Muscle of leg (tissue), 11 donors: Measurements from ENCODE around the gene PJVK. TPM values are rescaled to one million over a fixed set of nuclear protein-coding genes. Genes with fewer than 3 reads are reported as not detected.
A peak's percentile ranks its signal among the peaks of the same experiment; 100 is the strongest.
"Not testable (repeated sequence)": the region's sequence is repeated elsewhere in the genome, so short reads cannot be mapped to it uniquely, and the experiment has no call there.

Source experiments
- DNase-seq: peaks from one replicate; pipeline ENCODE4 v3.0.0; 2013
- H3K27ac ChIP-seq: one replicate; pipeline ENCODE4 v1.5.1; 2013; ENCODE audit warnings: mild to moderate bottlenecking, low read length, control low read depth
- H3K27me3 ChIP-seq: one replicate; pipeline ENCODE4 v1.6.1; 2013; ENCODE audit warnings: low read length; ENCODE audit not compliant: control insufficient read depth, insufficient read depth
- H3K36me3 ChIP-seq: one replicate; pipeline ENCODE4 v1.6.1; 2013; ENCODE audit warnings: low read length; ENCODE audit not compliant: control insufficient read depth, insufficient read depth
- H3K4me1 ChIP-seq: one replicate; pipeline ENCODE4 v1.6.1; 2013; ENCODE audit warnings: low read length; ENCODE audit not compliant: control insufficient read depth, insufficient read depth
- H3K4me3 ChIP-seq: one replicate; pipeline ENCODE4 v1.5.1; 2013; ENCODE audit warnings: low read length, control low read depth
- H3K9me3 ChIP-seq: replicated peaks from 2 replicates; pipeline ENCODE4 v1.6.1; 2013; ENCODE audit warnings: low read depth, low read length; ENCODE audit not compliant: control insufficient read depth
- WGBS: methylation state at CpG from one replicate; pipeline ENCODE4 v1.1.5; 2013; ENCODE audit warnings: missing lambda C conversion rate; ENCODE audit not compliant: insufficient coverage; 5-methylcytosine and 5-hydroxymethylcytosine counted together
- polyA plus RNA-seq, 8 donors: library from polyadenylated mRNA; unstranded; fragments of 120-200 nt; gene quantifications; one replicate each; pipeline versions ENCODE4 v1.2.1 to v1.2.3, GENCODE V29; 2013; ENCODE audit warnings: inconsistent platforms in 1 of 8, low replicate concordance in 1 of 8; ENCODE audit not compliant: insufficient read length in 8 of 8, insufficient read depth in 1 of 8
- total RNA-seq: library from RNA; stranded (reverse); fragments of 120-200 nt; gene quantifications from one replicate; pipeline ENCODE4 v1.2.4, GENCODE V29; 2013

Gene PJVK
- total and polyA plus RNA-seq, 9 donors, result 2.2 to 7.4 (median 4.5) TPM

DNA sequence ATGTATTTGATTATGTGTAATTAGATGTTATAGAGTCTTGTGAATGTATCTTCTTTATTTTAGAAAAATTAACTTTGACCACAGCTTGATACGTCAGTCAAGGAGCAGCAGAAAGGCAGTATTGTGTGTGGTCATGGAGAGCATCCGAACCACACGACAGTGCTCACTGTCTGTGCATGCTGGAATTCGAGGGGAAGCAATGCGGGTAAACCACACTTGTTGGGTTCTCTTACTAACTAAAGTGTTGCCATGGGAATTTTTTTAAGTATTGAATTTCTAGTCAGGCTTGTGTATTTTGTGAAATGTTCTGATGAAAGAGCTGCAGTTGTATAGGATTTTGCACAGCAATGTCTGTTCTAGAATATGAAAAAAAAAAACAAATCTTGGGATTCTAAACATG is 4.8 kb downstream of the PJVK start:
- WGBS, result 66% methylated on average over 5 of the region's 5 CpGs
- Histone ChIP-seq H3K27ac (no peak overlapping the region), H3K27me3 (no peaks in the 10 kb centered on the region), H3K36me3 (no peaks in the 10 kb centered on the region), H3K4me1 (peaks cover 5% of the 10 kb centered on the region), H3K9me3 (no peaks in the 10 kb centered on the region), H3K4me3 (no peak overlapping the region)
- DNase-seq, result no peak

DNA sequence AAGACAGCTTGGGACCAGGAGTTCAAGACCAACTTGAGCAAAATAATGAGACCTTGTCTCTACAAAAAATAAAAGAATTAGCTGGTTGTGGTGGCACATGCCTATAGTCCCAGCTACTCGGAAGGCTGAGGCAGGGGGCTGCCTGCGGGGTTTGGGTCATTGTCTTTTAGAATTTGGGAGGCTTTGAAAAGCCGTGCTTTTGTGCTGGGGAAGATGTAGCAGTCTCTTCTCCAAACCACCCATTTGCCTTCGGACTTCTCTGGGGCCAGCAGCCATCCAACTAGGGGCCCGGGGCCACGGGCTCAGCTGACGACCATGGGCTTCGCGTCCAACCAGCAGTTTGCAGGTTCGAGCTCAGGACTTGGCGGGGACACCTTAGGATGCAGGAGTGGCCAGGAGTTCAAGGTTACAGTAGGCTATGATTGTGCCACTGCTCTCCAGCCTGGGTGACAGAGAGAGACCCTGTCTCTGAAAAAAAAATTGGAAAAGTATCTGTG is 6.3 kb downstream of the PJVK start:
- Histone ChIP-seq H3K4me1 (no peaks in the 10 kb centered on the region), H3K36me3 (no peaks in the 10 kb centered on the region), H3K4me3 (no peak overlapping the region), H3K27me3 (no peaks in the 10 kb centered on the region), H3K27ac (no peak overlapping the region), H3K9me3 (no peaks in the 10 kb centered on the region)
- WGBS, result 86% methylated on average over 8 of the region's 11 CpGs
- DNase-seq, result no peak

DNA sequence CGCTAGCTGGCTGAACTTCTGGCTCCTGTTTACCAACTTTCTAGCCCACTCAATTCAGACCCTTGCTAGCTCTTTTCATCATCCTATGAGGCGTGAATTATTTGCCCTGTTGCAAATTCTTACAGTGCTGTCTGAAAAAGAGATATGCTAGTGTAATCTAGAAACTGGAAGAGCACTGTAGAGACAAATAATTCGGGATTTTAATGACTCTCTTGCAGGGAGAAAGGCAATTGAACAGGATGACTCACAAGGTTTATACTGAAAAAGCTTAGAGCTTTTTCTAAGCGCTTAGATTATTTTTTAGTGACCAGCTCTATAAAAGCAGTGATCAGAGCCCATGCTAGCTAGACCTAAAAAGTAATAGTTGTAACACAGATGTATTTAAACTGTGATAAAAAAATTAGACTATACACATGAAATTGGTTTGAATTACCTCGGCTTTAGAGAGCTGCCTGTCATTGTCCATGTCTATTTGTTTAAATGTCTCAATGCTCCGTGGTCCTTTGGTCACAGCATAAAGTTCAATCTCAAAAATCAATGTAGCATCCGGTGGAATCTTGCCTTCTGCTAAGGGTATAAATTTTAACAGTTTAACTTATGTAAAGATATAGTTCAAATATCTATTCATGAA is 18.2 kb downstream of the PJVK start:
- Histone ChIP-seq H3K36me3 (peaks cover 20% of the 10 kb centered on the region), H3K27ac (no peak overlapping the region), H3K4me3 (no peak overlapping the region), H3K9me3 (no peaks in the 10 kb centered on the region), H3K4me1 (peaks cover 3% of the 10 kb centered on the region), H3K27me3 (no peaks in the 10 kb centered on the region)
- DNase-seq, result no peak
- 88% methylated on average over 2 of the region's 7 CpGs for WGBS

DNA sequence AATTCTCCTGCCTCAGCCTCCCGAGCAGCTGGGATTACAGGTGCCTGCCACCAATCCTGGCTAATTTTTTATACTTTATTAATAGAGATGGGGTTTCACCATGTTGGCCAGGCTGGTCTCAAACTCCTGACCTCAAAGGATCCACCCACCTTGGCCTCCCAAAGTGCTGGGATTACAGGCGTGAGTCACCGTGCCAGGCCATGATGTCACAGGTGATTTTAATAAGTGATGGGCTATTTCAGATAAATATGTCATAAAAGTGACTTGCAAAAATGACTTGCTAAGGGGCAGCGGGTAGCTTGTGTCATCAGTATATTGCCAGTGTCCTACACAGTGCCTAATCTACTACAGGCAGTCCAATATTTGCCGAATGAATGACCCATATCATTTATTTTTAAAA is 20.1 kb downstream of the PJVK start:
- DNase-seq, H3K27ac ChIP-seq, H3K4me3 ChIP-seq, H3K9me3 ChIP-seq, H3K27me3 ChIP-seq, H3K4me1 ChIP-seq: not testable (repeated sequence)
- H3K36me3 ChIP-seq, result peaks cover 19% of the 10 kb centered on the region
- WGBS, result no CpG with 5 or more reads among the region's 5 CpGs

DNA sequence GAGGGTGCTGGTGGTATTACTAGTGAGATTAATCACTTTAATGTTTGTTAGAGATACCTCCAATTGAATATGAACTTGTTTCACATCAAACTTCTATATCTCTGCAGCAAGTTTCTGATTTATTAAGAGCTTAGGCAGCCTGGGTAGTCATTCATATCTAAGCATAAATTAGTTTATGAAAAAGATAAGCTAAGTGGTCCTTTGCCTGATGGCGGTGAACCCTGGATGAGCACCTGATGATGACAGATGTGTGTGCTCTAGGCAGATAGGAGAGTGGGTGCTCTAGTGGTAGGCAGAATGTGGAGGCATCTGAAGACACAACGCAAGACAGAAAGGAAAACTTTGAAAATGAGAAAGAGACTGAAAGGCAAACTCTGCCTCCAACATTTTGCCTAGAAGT is 22.2 kb downstream of the PJVK start:
- Histone ChIP-seq H3K36me3 (peaks cover 10% of the 10 kb centered on the region), H3K27me3 (no peaks in the 10 kb centered on the region), H3K4me1 (peaks cover 8% of the 10 kb centered on the region), H3K4me3 (no peak overlapping the region), H3K27ac (no peak overlapping the region), H3K9me3 (no peaks in the 10 kb centered on the region)
- no CpG with 5 or more reads among the region's 2 CpGs for WGBS
- no peak for DNase-seq

DNA sequence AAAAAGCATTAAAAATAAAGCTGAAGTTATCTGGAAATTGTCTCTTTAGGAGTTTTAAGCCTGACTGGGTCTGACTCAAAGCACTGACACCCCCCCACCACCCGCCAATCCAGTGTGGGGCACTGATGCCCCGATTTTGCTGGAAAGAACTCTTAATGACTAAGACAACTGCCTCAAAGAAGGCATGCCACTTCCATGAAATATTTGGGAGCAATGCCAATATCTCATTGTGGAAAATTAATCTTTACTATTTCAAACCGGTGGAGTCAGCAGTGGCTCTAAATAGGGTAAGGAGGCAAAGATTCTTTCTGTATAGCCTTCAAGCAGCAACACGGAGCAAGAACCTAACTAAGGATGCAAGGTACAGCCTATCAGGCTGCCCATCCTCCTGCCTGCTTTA is 22.8 kb downstream of the PJVK start:
- H3K9me3 ChIP-seq, result no peaks in the 10 kb centered on the region
- H3K4me3 ChIP-seq, result no peak overlapping the region
- H3K36me3 ChIP-seq, result peaks cover 6% of the 10 kb centered on the region
- no CpG with 5 or more reads among the region's 4 CpGs for WGBS
- H3K27me3 ChIP-seq, result no peaks in the 10 kb centered on the region
- DNase-seq, result peak; percentile 45
- peaks cover 8% of the 10 kb centered on the region for H3K4me1 ChIP-seq
- H3K27ac ChIP-seq, result no peak overlapping the region

DNA sequence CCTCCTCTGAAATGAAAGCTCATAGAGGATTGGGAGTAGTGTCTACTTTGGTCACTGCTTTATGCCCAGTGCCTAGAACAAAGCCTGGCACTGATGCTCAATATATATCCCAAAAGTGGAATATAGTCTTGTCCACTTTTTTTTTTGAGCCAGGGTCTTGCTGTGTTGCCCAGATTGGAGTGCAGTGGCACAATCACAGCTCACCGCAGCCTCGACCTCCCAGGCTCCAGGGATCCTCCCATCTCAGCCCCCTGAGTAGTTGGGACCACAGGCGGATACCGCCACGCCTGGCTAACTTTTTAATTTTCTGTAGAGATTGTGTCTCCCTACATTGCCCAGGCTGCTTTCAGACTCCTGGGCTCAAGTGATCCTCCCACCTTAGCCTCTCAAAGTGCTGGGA is 23.4 kb downstream of the PJVK start:
- Histone ChIP-seq H3K4me3 (no peak overlapping the region), H3K27me3 (no peaks in the 10 kb centered on the region), H3K36me3 (no peaks in the 10 kb centered on the region), H3K4me1 (peaks cover 14% of the 10 kb centered on the region), H3K27ac (no peak overlapping the region), H3K9me3 (no peaks in the 10 kb centered on the region)
- no peak for DNase-seq
- no CpG with 5 or more reads among the region's 5 CpGs for WGBS

DNA sequence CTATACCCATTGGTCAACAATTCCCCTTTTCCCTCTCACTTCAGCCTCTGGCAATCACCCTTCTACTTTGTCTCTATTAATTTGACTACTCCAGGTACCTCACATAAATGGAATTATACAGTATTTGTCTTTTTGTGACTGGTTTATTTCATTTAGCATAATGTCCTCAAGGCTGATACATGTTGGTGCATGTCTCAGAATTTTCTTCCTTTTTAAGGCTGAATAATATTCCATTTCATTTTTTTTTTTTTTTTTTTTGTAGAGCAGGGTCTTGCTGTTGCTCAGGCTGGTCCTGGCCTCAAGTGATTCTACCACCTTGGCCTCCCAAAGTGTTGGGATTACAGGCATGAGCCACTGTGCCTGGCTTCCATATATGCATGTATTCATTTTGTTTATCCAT is 25.3 kb downstream of the PJVK start:
- Histone ChIP-seq H3K27ac (no peak overlapping the region), H3K27me3 (no peaks in the 10 kb centered on the region), H3K9me3 (no peaks in the 10 kb centered on the region), H3K4me3 (no peak overlapping the region), H3K4me1 (peaks cover 19% of the 10 kb centered on the region), H3K36me3 (no peaks in the 10 kb centered on the region)
- DNase-seq, result no peak

DNA sequence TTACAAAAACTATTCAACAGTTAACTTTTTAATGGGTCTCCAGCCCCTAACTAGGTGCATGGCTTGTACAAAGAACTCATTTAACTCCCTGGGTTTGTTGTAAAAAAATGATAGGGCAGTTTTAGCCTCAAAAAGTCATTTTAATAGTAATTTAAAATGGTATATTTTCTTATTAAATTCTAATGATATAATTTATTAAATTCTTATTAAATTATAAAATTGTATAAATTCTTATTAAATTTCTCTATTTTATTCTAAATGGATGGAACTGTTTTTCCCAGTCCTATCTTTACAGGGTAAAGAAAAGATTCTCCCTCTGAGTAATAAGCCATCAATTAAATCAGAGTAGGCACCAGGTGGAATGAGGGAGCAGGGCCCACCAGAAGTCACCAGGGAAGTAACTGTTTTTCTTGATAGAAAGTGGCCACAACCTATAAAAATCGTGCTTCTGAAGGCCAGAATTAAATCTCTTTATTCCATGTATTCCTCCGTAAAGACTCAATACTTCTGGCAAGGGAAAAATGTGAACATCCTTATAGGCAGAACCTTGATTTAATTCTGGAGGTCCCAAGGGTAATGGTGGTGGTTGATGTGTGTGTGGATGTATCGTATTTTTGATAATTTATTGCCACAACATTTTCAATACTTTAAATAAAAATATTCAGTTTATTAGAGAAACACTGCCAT is 26.4 kb downstream of the PJVK start:
- peak; percentile 61 for DNase-seq
- Histone ChIP-seq H3K27me3 (no peaks in the 10 kb centered on the region), H3K4me1 (peaks cover 27% of the 10 kb centered on the region), H3K9me3 (no peaks in the 10 kb centered on the region), H3K4me3 (peak overlapping the region; percentile 85), H3K27ac (peak overlapping the region; percentile 99), H3K36me3 (no peaks in the 10 kb centered on the region)
- no CpG with 5 or more reads among the region's 3 CpGs for WGBS

DNA sequence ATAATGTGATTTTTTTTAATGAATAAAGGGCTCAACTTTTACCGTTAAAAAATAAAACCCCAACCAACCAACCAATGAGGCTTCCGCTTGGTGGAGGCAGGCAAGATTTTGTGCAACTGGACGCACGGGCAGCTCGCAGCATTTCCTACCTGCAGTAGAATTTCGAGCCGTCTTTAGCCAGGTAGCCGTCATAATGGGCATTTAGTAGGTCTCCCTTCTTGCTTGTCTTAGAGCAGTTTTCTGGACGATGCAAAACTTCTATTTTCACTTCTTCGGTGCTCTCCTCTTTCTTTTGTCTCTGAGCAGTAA is 26.9 kb downstream of the PJVK start:
- Histone ChIP-seq H3K9me3 (no peaks in the 10 kb centered on the region), H3K4me3 (peak overlapping the region; percentile 85), H3K27ac (peak overlapping the region; percentile 99), H3K36me3 (no peaks in the 10 kb centered on the region), H3K27me3 (no peaks in the 10 kb centered on the region), H3K4me1 (peaks cover 30% of the 10 kb centered on the region)
- WGBS, result 0% methylated on average over 7 of the region's 10 CpGs
- DNase-seq, result no peak
